Right lobe of liver (tissue), 6 donors: ENCODE measurements around the gene TJP3. TPM values are rescaled to one million over a fixed set of nuclear protein-coding genes. Genes with fewer than 3 reads are reported as not detected.
A peak's percentile ranks its signal among the peaks of the same experiment; 100 is the strongest.

ENCODE experiments used
- ATAC-seq, 4 donors: fragments of 200-7000 bp; cut with Tn5 transposase; one replicate each; pipeline ENCODE4 v1.9.1; 2020; ENCODE audit warnings: mild to moderate bottlenecking in 4 of 4, moderate library complexity in 4 of 4
- DNase-seq, 3 donors: peaks; one replicate each; pipeline ENCODE4 v3.0.0-alpha.2; 2020
- H3K27ac ChIP-seq, 3 donors: fragments of 200-600 bp; one replicate each; pipeline ENCODE4 v1.8.0; 2022
- H3K27me3 ChIP-seq, 2 donors: fragments of 200-600 bp; one replicate each; pipeline ENCODE4 v1.8.0; 2022
- H3K36me3 ChIP-seq, 4 donors: fragments of 200-600 bp; sonication (generic) in 1 of 4; one replicate each; pipeline versions ENCODE4 v1.5.1 to v1.8.0; 2017 to 2022; ENCODE audit warnings: control low read depth in 1 of 4
- H3K4me1 ChIP-seq, 4 donors: fragments of 200-600 bp; sonication (generic) in 1 of 4; one replicate each; pipeline versions ENCODE4 v1.5.1 to v1.8.0; 2017 to 2022; ENCODE audit warnings: control low read depth in 1 of 4
- H3K4me3 ChIP-seq, 3 donors: fragments of 200-600 bp; one replicate each; pipeline ENCODE4 v1.8.0; 2022
- H3K9me3 ChIP-seq, 4 donors: fragments of 200-600 bp; sonication (generic) in 1 of 4; one replicate each; pipeline versions ENCODE4 v1.5.1 to v1.8.0; 2017 to 2022; ENCODE audit warnings: control low read depth in 1 of 4
- CTCF ChIP-seq, 4 donors: fragments of 200-600 bp in 3 of 4; fragments of 450-650 bp in 1 of 4; IDR thresholded peaks; one replicate each; pipeline versions ENCODE4 v1.5.1 to v1.8.0; 2016 to 2022; ENCODE audit warnings: antibody characterized with exemption in 4 of 4, mild to moderate bottlenecking in 2 of 4
- POLR2A ChIP-seq: fragments of 450-650 bp; IDR thresholded peaks from one replicate; pipeline ENCODE4 v1.6.1; 2017; ENCODE audit warnings: antibody characterized with exemption, mild to moderate bottlenecking
- WGBS: methylation state at CpG from one replicate; pipeline ENCODE4 v1.1.6; 2018; ENCODE audit warnings: low coverage, low lambda C conversion rate; ENCODE audit not compliant: insufficient coverage; ENCODE audit errors: missing lambda C conversion rate; 5-methylcytosine and 5-hydroxymethylcytosine counted together
- intact Hi-C, 2 donors: fragments of 100-400 bp; cut with DNase I; formaldehyde crosslinking; loops; one replicate each; pipeline versions ENCODE4 v1.11.2 to v1.14.1; 2022
- total RNA-seq, 6 experiments: library from RNA; depleted of rRNA in 2 of 6; stranded (reverse); fragments of >200 nt in 2 of 6; fragmentation: NEBNext Ultra II Directional in 3 of 6; extraction: Animal tissue kit (Norgen Biotek cat#: 25700) in 3 of 6; gene quantifications; one replicate each; pipeline versions ENCODE4 v1.1.0 to v1.2.4, GENCODE V29; 2016 to 2023
- donor health status: DM: no; HTN: yes; CAD: no.
- donor health status: DM: no; HTN: no; CAD: no.
- donor health status: DM: no; HTN: no; CAD: no.
- donor health status: DM: no; HTN: yes; CAD: no.
- donor health status: DM: no; HTN: yes; CAD: no.

The TJP3 gene
- total RNA-seq, 6 experiments from 2014 or later: 7.9 to 27.0 (median 16.5) TPM

GRCh38 chr19:3699741-3700241 lies 8.4 kb upstream of the TJP3 start:
- DNase-seq: no peak
- peak overlapping the region; percentile 53 to 81 (median 66) for H3K27ac ChIP-seq
- 0% methylated on average over 12 of the region's 43 CpGs for WGBS
- H3K4me1 ChIP-seq: no peaks in the 10 kb centered on the region
- TF ChIP-seq POLR2A (no peak), CTCF (IDR thresholded peaks at IDR 0.05) (no peak)
- H3K27me3 ChIP-seq: no peaks in the 10 kb centered on the region
- no peak for ATAC-seq
- intact Hi-C loops: loop anchor here in 1 of 2 donors (5.0 kb wide), 1 partner anchor 32 kb away; no protein-coding TSS in a partner anchor
- no peaks in the 10 kb centered on the region for H3K36me3 ChIP-seq
- H3K9me3 ChIP-seq: no peaks in the 10 kb centered on the region
- peak overlapping the region; percentile 61 to 86 (median 71) for H3K4me3 ChIP-seq

GRCh38 chr19:3700242-3701032 lies 7.7 kb upstream of the TJP3 start, which contains the start of gene PIP5K1C:
Gene PIP5K1C, minus strand, starts transcription at chr19:3700468. Its CDS starts 78 bp downstream, at chr19:3700390.
- WGBS: 9% methylated on average over 9 of the region's 82 CpGs
- TF ChIP-seq POLR2A (peak; percentile 64), CTCF (IDR thresholded peaks at IDR 0.05) (peak; percentile 70 to 96 (median 76))
- DNase-seq (peak; percentile 92 to 93 (median 92)), ATAC-seq (peak; percentile 97 to 100 (median 98))
- no peaks in the 10 kb centered on the region for H3K9me3 ChIP-seq
- H3K27ac ChIP-seq: peak within 1 kb of the TSS; percentile 53 to 81 (median 66)
- H3K4me1 ChIP-seq: no peaks in the 10 kb centered on the region
- H3K36me3 ChIP-seq: no peaks in the 10 kb centered on the region
- peak within 1 kb of the TSS; percentile 61 to 86 (median 71) for H3K4me3 ChIP-seq
- intact Hi-C loops: loop anchor here in 1 of 2 donors (5.0 kb wide), 1 partner anchor 33 kb away; no protein-coding TSS in a partner anchor
- H3K27me3 ChIP-seq: no peaks in the 10 kb centered on the region

- ATAC-seq (no peak), DNase-seq (no peak)
- intact Hi-C loops: loop anchor here in 1 of 2 donors (5.0 kb wide), 1 partner anchor 34 kb away; no protein-coding TSS in a partner anchor
- H3K9me3 ChIP-seq: no peaks in the 10 kb centered on the region
- no peak overlapping the region for H3K27ac ChIP-seq
- TF ChIP-seq CTCF (IDR thresholded peaks at IDR 0.05): no peak
- TF ChIP-seq POLR2A: no peak
- H3K27me3 ChIP-seq: no peaks in the 10 kb centered on the region
- H3K36me3 ChIP-seq: no peaks in the 10 kb centered on the region
- 0% methylated on average over 1 of the region's 1 CpG for WGBS
- no peaks in the 10 kb centered on the region for H3K4me1 ChIP-seq
- H3K4me3 ChIP-seq: no peak overlapping the region
These were observed 7.0 kb upstream of the TJP3 start for GRCh38 chr19:3701200-3701599.

- no peaks in the 10 kb centered on the region for H3K36me3 ChIP-seq
- WGBS: 47% methylated on average over 8 of the region's 12 CpGs
- H3K27ac ChIP-seq: peak overlapping the region in 2 of 3 donors; percentile 81 to 86
- TF ChIP-seq POLR2A (no peak), CTCF (IDR thresholded peaks at IDR 0.05) (no peak)
- peak overlapping the region; percentile 62 to 75 (median 73) for H3K4me3 ChIP-seq
- H3K9me3 ChIP-seq: no peaks in the 10 kb centered on the region
- DNase-seq (no peak), ATAC-seq (peak in 3 of 4 donors; percentile 15 to 40 (median 21))
- peaks cover 0 to 23% (median 6%) of the 10 kb centered on the region in 4 donors for H3K4me1 ChIP-seq
- H3K27me3 ChIP-seq: no peaks in the 10 kb centered on the region
- intact Hi-C loops: loop anchor here in 1 of 2 donors (5.0 kb wide), 1 partner anchor 41 kb away; no protein-coding TSS in a partner anchor
These were observed 347 bp upstream of the TJP3 start for GRCh38 chr19:3707868-3708206.
